NAMALWA (cell line): ENCODE data around the gene DUSP3.
"Not testable (repeated sequence)": the region's sequence is repeated elsewhere in the genome, so short reads cannot be mapped to it uniquely, and the experiment has no call there.

Experiments
- DNase-seq: peaks from one replicate; pipeline ENCODE4 v3.0.0-alpha.2; 2015; ENCODE audit warnings: low spot score

The DUSP3 gene

DNA sequence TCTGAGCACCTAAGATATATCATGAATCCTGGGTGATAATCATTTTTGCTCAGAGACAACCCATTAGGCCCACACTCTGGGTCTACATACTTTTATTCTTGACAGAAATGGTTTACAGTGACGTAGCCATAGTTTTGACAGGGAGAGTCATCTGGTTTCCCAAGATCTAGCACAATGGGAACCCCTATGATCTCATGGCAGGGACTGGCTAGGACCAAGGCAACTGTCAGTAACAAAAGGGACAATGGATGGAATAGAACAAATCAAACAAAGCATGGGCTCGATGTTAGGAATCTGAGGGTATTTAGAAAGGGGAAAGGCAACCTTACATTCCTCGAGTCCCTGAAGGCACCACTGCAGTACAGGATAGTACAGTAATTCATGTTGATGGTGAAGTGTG lies 22.0 kb upstream of the DUSP3 start:
- DNase-seq, result no peak

GRCh38 chr17:43799047-43799446 lies 20.3 kb upstream of the DUSP3 start:
- DNase-seq, result no peak

- DNase-seq, result not testable (repeated sequence)
These were observed 19.2 kb upstream of the DUSP3 start for GRCh38 chr17:43798024-43798423.

DNA sequence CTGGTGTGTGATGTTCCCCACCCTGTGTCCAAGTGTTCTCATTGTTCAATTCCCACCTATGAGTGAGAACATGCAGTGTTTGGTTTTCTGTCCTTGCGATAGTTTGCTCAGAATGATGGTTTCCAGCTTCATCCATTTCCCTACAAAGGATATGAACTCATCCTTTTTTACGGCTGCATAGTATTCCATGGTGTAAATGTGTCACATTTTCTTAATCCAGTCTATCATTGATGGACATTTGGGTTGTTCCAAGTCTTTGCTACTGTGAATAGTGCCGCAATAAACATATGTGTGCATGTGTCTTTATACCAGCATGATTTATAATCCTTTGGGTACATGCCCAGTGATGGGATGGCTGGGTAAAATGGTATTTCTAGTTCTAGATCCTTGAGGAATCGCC lies 13.9 kb upstream of the DUSP3 start:
- not testable (repeated sequence) for DNase-seq

GRCh38 chr17:43791589-43791988 lies 12.8 kb upstream of the DUSP3 start:
- peak; percentile 23 for DNase-seq

- DNase-seq, result no peak
These were observed 11.6 kb upstream of the DUSP3 start for GRCh38 chr17:43790311-43790940.

DNA sequence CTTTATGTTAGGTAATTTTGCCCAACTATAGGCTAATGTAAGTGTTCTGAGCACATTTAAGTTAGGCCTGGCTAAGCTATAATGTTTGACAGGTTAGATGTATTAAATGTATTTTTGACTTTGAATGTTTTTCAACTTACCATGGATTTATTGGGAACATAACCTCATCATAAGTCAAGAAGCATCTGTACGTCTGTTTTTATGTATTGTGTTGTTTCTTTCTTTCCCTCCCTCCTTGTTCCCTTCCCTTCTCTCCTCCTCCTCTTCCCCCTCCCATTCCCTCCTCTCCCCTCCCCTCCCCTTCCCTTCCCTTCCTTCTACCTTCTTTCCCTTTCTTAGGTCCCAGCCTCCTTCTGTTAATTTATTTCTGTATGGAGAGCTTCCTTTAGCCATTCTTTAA lies 10.7 kb upstream of the DUSP3 start:
- DNase-seq, result no peak

- DNase-seq, result no peak
These were observed 9.8 kb upstream of the DUSP3 start for GRCh38 chr17:43788540-43788939.

DNA sequence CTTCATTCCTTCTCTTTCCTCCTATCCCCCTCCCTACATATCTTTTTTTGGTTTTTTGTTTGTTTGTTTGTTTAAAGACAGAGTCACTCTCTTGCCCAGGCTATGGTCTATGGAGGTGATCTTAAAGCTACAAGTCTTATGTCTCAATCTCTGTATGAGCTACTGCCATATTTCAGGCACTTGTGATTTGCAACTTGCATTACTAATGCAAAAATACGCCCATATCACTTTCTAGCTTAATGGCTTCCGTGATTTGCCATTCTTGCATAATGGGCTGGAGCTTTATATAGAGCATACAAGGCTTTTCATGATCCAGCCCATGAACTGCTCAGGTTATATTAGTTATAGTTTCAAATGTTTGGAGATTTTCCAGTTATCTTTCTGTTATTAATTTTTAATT lies 9.0 kb upstream of the DUSP3 start:
- DNase-seq, result no peak

GRCh38 chr17:43784628-43785101 lies 5.9 kb upstream of the DUSP3 start:
- DNase-seq, result no peak

GRCh38 chr17:43784068-43784467 lies 5.3 kb upstream of the DUSP3 start:
- DNase-seq, result no peak

- DNase-seq, result no peak
These were observed 4.3 kb upstream of the DUSP3 start for GRCh38 chr17:43782913-43783680.

DNA sequence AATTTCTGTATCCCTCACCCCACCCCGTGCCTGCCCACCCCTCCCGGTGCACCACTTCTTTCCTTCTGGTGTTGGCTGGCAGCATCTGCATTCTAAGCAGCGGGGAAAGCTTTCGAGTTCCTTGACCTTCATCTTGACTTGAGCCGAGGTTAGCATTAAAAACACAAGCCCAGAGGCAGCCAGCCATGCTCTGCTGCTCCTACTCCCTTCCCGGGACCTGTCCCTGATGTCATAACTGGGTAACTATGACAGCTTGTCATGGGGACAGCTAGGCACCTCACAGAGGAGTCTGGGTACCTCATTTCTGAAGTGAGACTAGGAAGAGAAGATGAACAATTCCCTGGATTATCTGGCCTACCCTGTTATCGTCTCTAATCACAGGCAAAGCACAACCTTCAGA lies 1.4 kb upstream of the DUSP3 start, which contains the start of gene CFAP97D1:
Gene CFAP97D1 (plus strand): TSS at position 301 of the 400 bp plus-strand sequence. CDS start 28 bp downstream, at position 329.
- no peak for DNase-seq

DNA sequence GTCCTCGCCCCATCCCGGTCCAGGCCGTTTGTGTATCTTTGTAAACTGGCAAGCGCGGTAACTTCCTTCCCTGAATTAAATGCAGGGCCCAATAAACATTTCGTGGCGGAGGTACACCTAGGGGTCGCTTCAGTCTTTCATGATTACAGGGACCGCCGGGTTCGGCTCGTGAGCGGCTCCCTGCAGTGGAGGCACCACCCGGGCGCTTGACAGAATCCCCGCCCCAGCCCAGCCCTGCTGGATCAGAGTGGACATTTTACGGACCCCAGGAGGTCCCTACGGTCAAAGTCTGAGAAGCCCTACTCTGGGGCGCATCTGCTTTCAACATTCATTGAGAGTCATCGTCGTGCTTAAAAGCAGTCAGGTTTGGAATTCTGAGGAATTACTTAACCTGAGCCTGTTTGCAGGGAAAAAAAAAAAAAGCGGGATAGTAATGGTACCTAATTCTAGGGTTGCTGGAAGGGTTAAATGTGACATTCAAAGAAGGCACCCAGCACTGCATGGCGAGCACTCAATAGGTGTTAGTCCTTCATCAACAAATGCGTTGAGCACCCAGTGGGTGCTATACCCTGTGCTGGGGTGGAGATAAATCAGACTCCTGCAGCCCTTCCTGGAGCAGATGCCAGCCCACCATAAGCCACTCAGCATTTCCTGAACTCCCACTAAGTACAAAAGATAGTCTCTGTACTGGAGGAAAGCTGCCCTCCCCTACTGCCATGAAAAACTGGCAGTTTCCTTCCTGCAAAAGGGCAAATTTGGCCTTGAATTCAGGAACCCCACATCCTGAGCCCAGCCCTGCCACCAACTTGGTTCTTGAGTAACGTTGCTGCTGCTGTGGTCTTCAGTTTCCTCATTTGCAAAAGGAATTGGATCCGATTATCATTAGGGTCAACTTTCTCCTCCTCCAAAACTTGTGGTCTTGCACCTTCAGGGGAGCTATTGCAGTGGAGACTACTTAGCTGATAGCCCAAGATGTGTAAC lies 658 bp upstream of the DUSP3 start:
- DNase-seq, result peak; percentile 57

GRCh38 chr17:43774304-43775250 lies 4.2 kb downstream of the DUSP3 start:
- DNase-seq, result no peak

DNA sequence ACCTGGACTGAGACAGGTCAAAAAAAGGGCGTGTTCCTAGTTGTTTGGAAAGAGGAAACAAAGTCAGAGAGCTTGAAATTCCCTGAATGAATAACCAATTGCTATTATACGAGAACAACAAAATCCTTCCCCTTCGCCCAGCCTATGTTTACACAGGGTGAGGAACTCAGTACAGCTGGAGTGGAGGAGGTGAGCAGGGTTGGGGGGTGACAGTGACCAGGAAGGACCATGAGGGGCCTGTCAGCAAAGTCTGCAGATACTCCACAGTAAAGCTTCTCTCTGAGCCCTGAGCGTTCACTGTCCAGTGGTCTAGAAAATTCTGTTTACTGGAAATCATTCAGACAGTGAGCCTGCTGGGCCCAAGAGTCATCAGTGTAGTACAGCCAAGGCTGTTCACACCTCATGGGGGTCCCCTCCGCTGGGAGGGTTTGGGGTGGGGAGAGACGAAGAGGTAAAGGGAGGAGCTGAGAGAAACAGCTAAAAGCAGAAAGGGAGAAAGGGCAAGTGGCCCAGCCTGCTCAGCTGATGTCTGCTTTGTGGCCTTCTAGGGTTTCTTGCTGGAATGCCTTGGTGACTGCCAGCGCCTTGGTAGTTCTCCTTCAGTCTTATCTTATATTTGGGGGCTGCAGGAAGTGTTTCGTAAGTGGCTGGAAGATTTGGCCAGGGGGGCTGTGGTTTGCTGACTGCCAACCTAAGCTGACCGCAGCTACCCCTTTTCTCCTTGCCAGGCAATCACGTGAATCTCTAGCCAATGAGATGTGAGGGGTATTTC lies 5.7 kb downstream of the DUSP3 start:
- DNase-seq, result no peak

DNA sequence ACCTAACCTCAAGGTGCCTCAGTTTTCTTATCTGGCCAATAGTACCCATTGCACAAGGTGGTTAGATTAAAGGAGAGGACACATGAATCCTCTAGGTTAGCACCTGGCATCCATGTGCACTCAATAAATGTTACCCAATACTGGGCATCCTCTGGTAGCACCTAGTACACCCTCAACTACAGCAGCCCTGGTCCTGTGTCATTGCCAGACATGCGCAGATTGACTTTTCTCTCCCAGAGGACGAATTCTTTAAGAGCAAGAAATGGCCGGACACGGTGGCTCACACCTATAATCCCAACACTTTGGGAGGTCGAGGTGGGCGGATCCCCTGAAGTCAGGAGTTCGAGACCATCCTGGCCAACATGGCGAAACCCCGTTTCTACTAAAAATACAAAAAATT lies 7.3 kb downstream of the DUSP3 start:
- DNase-seq, result no peak

GRCh38 chr17:43770957-43771356 lies 7.8 kb downstream of the DUSP3 start:
- DNase-seq, result no peak

GRCh38 chr17:43769859-43770258 lies 8.9 kb downstream of the DUSP3 start:
- no peak for DNase-seq

DNA sequence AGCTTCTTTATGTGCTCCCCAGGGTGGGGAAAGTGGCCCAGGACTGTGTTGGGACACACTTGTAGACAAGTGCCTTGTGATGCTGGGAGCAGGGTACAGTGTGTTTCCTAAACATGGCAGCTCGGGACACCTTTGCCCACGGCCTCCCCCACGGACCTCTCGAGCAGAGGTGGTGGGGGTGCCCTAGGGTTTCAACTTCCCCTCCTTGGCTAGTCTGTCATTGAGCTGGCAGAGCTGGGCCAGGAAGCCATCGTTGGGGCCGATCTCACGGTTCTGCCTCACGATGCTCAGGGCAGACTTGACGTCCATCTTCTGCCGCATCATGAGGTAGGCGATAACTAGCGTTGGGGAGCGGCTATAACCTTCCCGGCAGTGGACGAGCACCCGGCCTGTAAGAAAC lies 9.4 kb downstream of the DUSP3 start:
- DNase-seq, result no peak
